ENCODE data around the gene ADAT2.
A peak's percentile ranks its signal among the peaks of the same experiment; 100 is the strongest.

ADAT2 gene

GRCh38 chr6:143427109-143427817 lies 23.2 kb downstream of the ADAT2 start:
- in situ Hi-C loops (cut with HindIII; ENCODE audit: low pct_unique_long_range_greater_than_20kb, low sequenced_read_pairs), result no loop called here
- no peak for TF ChIP-seq JUND (IDR thresholded peaks at IDR 0.05; ENCODE audit: low read depth)
- peak; percentile 9 to 65 for DNase-seq (ENCODE audit: low read depth in 1 of 2, low spot score in 1 of 2)

- no peak for TF ChIP-seq JUND (IDR thresholded peaks at IDR 0.05; ENCODE audit: low read depth)
- in situ Hi-C loops (cut with HindIII; ENCODE audit: low pct_unique_long_range_greater_than_20kb, low sequenced_read_pairs), result no loop called here
- DNase-seq (ENCODE audit: low read depth in 1 of 2, low spot score in 1 of 2), result no peak
Observed at GRCh38 chr6:143426026-143426425, 24.5 kb downstream of the ADAT2 start.

- in situ Hi-C loops (cut with HindIII; ENCODE audit: low pct_unique_long_range_greater_than_20kb, low sequenced_read_pairs), result no loop called here
- no peak for DNase-seq (ENCODE audit: low read depth in 1 of 2, low spot score in 1 of 2)
- TF ChIP-seq JUND (IDR thresholded peaks at IDR 0.05; ENCODE audit: low read depth), result no peak
Observed at GRCh38 chr6:143419526-143419925, 31.0 kb downstream of the ADAT2 start.

GRCh38 chr6:143414769-143415168 lies 35.7 kb downstream of the ADAT2 start:
- DNase-seq (ENCODE audit: low read depth in 1 of 2, low spot score in 1 of 2), result no peak
- in situ Hi-C loops (cut with HindIII; ENCODE audit: low pct_unique_long_range_greater_than_20kb, low sequenced_read_pairs), result no loop called here
- no peak for TF ChIP-seq JUND (IDR thresholded peaks at IDR 0.05; ENCODE audit: low read depth)

GRCh38 chr6:143410859-143411270 lies 39.6 kb downstream of the ADAT2 start:
- TF ChIP-seq JUND (IDR thresholded peaks at IDR 0.05; ENCODE audit: low read depth), result no peak
- peak in 1 of 2 experiments; percentile 27 for DNase-seq (ENCODE audit: low read depth in 1 of 2, low spot score in 1 of 2)
- in situ Hi-C loops (cut with HindIII; ENCODE audit: low pct_unique_long_range_greater_than_20kb, low sequenced_read_pairs), result no loop called here

- TF ChIP-seq JUND (IDR thresholded peaks at IDR 0.05; ENCODE audit: low read depth), result no peak
Observed at GRCh38 chr6:143408787-143409162, 41.7 kb downstream of the ADAT2 start.

GRCh38 chr6:143408151-143408786 lies 42.2 kb downstream of the ADAT2 start:
- no peak for DNase-seq (ENCODE audit: low read depth in 1 of 2, low spot score in 1 of 2)
- in situ Hi-C loops (cut with HindIII; ENCODE audit: low pct_unique_long_range_greater_than_20kb, low sequenced_read_pairs), result no loop called here
- no peak for TF ChIP-seq JUND (IDR thresholded peaks at IDR 0.05; ENCODE audit: low read depth)

More at GRCh38 chr6:143408787-143409162, 41.7 kb downstream of the ADAT2 start:
- in situ Hi-C loops (cut with HindIII; ENCODE audit: low pct_unique_long_range_greater_than_20kb, low sequenced_read_pairs), result no loop called here
- no peak for DNase-seq (ENCODE audit: low read depth in 1 of 2, low spot score in 1 of 2)

GRCh38 chr6:143406673-143407072 lies 43.8 kb downstream of the ADAT2 start:
- in situ Hi-C loops (cut with HindIII; ENCODE audit: low pct_unique_long_range_greater_than_20kb, low sequenced_read_pairs), result no loop called here
- no peak for TF ChIP-seq JUND (IDR thresholded peaks at IDR 0.05; ENCODE audit: low read depth)
- no peak for DNase-seq (ENCODE audit: low read depth in 1 of 2, low spot score in 1 of 2)

- TF ChIP-seq JUND (IDR thresholded peaks at IDR 0.05; ENCODE audit: low read depth), result no peak
- DNase-seq (ENCODE audit: low read depth in 1 of 2, low spot score in 1 of 2), result no peak
- in situ Hi-C loops (cut with HindIII; ENCODE audit: low pct_unique_long_range_greater_than_20kb, low sequenced_read_pairs), result no loop called here
Observed at GRCh38 chr6:143405373-143406154, 44.9 kb downstream of the ADAT2 start.

- TF ChIP-seq JUND (IDR thresholded peaks at IDR 0.05; ENCODE audit: low read depth), result no peak
- no peak for DNase-seq (ENCODE audit: low read depth in 1 of 2, low spot score in 1 of 2)
- in situ Hi-C loops (cut with HindIII; ENCODE audit: low pct_unique_long_range_greater_than_20kb, low sequenced_read_pairs), result no loop called here
Observed at GRCh38 chr6:143402721-143403336, 47.7 kb downstream of the ADAT2 start.

GRCh38 chr6:143401636-143402370 lies 48.7 kb downstream of the ADAT2 start:
- no peak for TF ChIP-seq JUND (IDR thresholded peaks at IDR 0.05; ENCODE audit: low read depth)
- DNase-seq (ENCODE audit: low read depth in 1 of 2, low spot score in 1 of 2), result no peak
- in situ Hi-C loops (cut with HindIII; ENCODE audit: low pct_unique_long_range_greater_than_20kb, low sequenced_read_pairs), result no loop called here

GRCh38 chr6:143401068-143401446 lies 49.4 kb downstream of the ADAT2 start:
- in situ Hi-C loops (cut with HindIII; ENCODE audit: low pct_unique_long_range_greater_than_20kb, low sequenced_read_pairs), result no loop called here
- no peak for DNase-seq (ENCODE audit: low read depth in 1 of 2, low spot score in 1 of 2)
- TF ChIP-seq JUND (IDR thresholded peaks at IDR 0.05; ENCODE audit: low read depth), result no peak

Data from T47D (cell line).